Measurements from ENCODE around the gene TMEM52. TPM values are rescaled to one million over a fixed set of nuclear protein-coding genes. Genes with fewer than 3 reads are reported as not detected.

Gene TMEM52
- total and polyA plus RNA-seq, 2 of the 8 experiments (the other 6 are each of a cell fraction or from before 2014, with no cell fraction given): 14.6 to 30.2 TPM

DNA sequence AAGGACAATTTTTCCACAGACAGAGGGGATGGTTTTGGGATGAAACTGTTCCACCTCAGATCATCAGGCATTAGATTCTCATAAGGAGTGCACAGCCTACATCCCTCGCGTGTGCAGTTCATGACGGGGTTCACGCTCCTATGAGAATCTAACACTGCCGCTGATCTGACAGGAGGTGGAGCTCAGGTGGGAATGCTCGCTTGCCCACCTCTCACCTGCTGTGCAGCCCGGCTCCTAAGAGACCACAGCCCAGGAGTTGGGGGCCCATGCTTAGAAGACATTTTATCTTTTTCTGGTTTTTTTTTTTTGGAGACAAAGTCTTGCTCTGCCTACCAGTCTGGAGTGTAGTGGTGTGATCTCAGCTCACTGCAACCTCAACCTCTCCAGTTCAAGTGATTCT is 44.2 kb downstream of the TMEM52 start:
- H3K4me3 ChIP-seq (ENCODE audit: extremely low read depth in 1 of 4, insufficient read depth in 2 of 4, low read depth in 3 of 4, low read length in 4 of 4): no peak overlapping the region
- H3K4me1 ChIP-seq (replicated peaks in 1 of 4; ENCODE audit: control insufficient read depth in 3 of 4, insufficient read depth in 4 of 4, low read length in 3 of 4): no peaks in the 10 kb centered on the region; a peak in 1 of 7 replicates
- H3K14ac ChIP-seq (ENCODE audit: insufficient read length): no peak overlapping the region
- no peak overlapping the region for H4K91ac ChIP-seq (replicated peaks; ENCODE audit: insufficient read length, low read length)
- CTCF ChIA-PET (ENCODE audit: partially characterized antibody): interaction anchor here (0.6 to 3.2 kb wide), 9 partner anchors 12 to 96 kb away, joined by 3 to 16 read pairs (median 3); no protein-coding TSS in a partner anchor
- H3K36me3 ChIP-seq (ENCODE audit: control insufficient read depth in 2 of 4, insufficient read depth in 4 of 4, low read length in 3 of 4): peaks cover 8 to 30% (median 19%) of the 10 kb centered on the region in 4 experiments; a peak in 7 of 8 replicates
- H2BK20ac ChIP-seq (ENCODE audit: low read length): no peak overlapping the region
- H2AK5ac ChIP-seq (ENCODE audit: low read depth, low read length): no peak overlapping the region
- no peak overlapping the region for H2BK12ac ChIP-seq (ENCODE audit: low read depth, low read length)
- no peak overlapping the region for H3K56ac ChIP-seq (replicated peaks; ENCODE audit: insufficient read length, low read depth, low read length)
- H3K4me2 ChIP-seq (ENCODE audit: insufficient read depth in 1 of 2, low read depth in 2 of 2, low read length in 2 of 2): no peak overlapping the region
- no peak overlapping the region for H3K9ac ChIP-seq (replicated peaks in 1 of 4; ENCODE audit: extremely low read depth in 1 of 4, low read depth in 3 of 4, low read length in 3 of 4)
- no peaks in the 10 kb centered on the region for H3K23me2 ChIP-seq (ENCODE audit: low read depth, low read length)
- no peak for DNase-seq (ENCODE audit: low read depth in 1 of 2, low spot score in 2 of 2)
- peaks cover 35 to 58% of the 10 kb centered on the region in 2 experiments for H4K20me1 ChIP-seq (replicated peaks in 1 of 2; ENCODE audit: control insufficient read depth in 1 of 2, insufficient read depth in 2 of 2, low read length in 2 of 2)
- H3K23ac ChIP-seq (ENCODE audit: insufficient read length): no peak overlapping the region
- H3K79me1 ChIP-seq (ENCODE audit: low read depth, low read length): peaks cover 11% of the 10 kb centered on the region
- no peaks in the 10 kb centered on the region for H3K27me3 ChIP-seq (replicated peaks in 1 of 4; ENCODE audit: control insufficient read depth in 3 of 4, extremely low read depth in 1 of 4, insufficient read depth in 3 of 4, low read length in 3 of 4)
- no peak overlapping the region; the same call in 1 of the 2 replicates for H3K18ac ChIP-seq (ENCODE audit: extremely low read depth, low read length)
- H3K9me3 ChIP-seq (ENCODE audit: insufficient read depth in 2 of 2, low read depth in 1 of 2, low read length in 1 of 2): peaks cover 0 to 4% of the 10 kb centered on the region in 2 experiments; a peak in 1 of 4 replicates
- no peak overlapping the region for H2BK120ac ChIP-seq (replicated peaks; ENCODE audit: low read depth, low read length)
- 94% methylated on average over 7 of the region's 7 CpGs; no CpG with 5 or more reads in 1 of the 2 experiments for WGBS, 2 experiments (ENCODE audit: extremely low coverage in 1 of 2, insufficient coverage in 1 of 2, insufficient read length in 1 of 2, insufficient replicate concordance in 2 of 2, low coverage in 1 of 2, low lambda C conversion rate in 2 of 2, missing lambda C conversion rate in 1 of 2)
- no peak overlapping the region for H2BK5ac ChIP-seq (ENCODE audit: low read depth, low read length)
- H2BK15ac ChIP-seq (ENCODE audit: low read length): no peak overlapping the region
- no peak overlapping the region for H3K27ac ChIP-seq (ENCODE audit: low read depth, low read length)
- POLR2A ChIA-PET (ENCODE audit: partially characterized antibody): interaction anchor here (1.0 to 5.2 kb wide), 3 partner anchors 8 to 13 kb away, joined by 3 to 32 read pairs (median 4); no protein-coding TSS in a partner anchor
- H2AFZ ChIP-seq (ENCODE audit: low read length): no peak overlapping the region
- no peak for FAIRE-seq
- TF ChIP-seq HDAC2 (IDR thresholded peaks at IDR 0.05; ENCODE audit: borderline replicate concordance in 1 of 2, low read depth in 2 of 2, low read length in 2 of 2) (no peak), POLR2AphosphoS5 (IDR thresholded peaks at IDR 0.05; ENCODE audit: low read depth, low read length) (peak; percentile 18; the same call in 1 of the 2 replicates), TEAD4 (IDR thresholded peaks at IDR 0.05; ENCODE audit: low read depth, low read length) (no peak), NRF1 (IDR thresholded peaks at IDR 0.05; ENCODE audit: low read depth, low read length) (no peak), POLR2A (IDR thresholded peaks at IDR 0.05; ENCODE audit: control extremely low read depth in 1 of 2, low read depth in 2 of 2, low read length in 2 of 2) (no peak), GTF2F1 (IDR thresholded peaks at IDR 0.05; ENCODE audit: borderline replicate concordance, low read depth, low read length) (no peak)
- TF ChIP-seq, protein P1, sequence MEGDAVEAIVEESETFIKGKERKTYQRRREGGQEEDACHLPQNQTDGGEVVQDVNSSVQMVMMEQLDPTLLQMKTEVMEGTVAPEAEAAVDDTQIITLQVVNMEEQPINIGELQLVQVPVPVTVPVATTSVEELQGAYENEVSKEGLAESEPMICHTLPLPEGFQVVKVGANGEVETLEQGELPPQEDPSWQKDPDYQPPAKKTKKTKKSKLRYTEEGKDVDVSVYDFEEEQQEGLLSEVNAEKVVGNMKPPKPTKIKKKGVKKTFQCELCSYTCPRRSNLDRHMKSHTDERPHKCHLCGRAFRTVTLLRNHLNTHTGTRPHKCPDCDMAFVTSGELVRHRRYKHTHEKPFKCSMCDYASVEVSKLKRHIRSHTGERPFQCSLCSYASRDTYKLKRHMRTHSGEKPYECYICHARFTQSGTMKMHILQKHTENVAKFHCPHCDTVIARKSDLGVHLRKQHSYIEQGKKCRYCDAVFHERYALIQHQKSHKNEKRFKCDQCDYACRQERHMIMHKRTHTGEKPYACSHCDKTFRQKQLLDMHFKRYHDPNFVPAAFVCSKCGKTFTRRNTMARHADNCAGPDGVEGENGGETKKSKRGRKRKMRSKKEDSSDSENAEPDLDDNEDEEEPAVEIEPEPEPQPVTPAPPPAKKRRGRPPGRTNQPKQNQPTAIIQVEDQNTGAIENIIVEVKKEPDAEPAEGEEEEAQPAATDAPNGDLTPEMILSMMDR (IDR thresholded peaks at IDR 0.05; ENCODE audit: control extremely low read depth in 1 of 3, insufficient read depth in 1 of 3, low read depth in 1 of 3, low read length in 3 of 3): no peak
- no peak overlapping the region for H4K8ac ChIP-seq (ENCODE audit: extremely low read depth, insufficient read depth, low read length)
- no peak overlapping the region for H4K5ac ChIP-seq (ENCODE audit: insufficient read length, low read depth, low read length)
- no peak overlapping the region for H3K4ac ChIP-seq (replicated peaks; ENCODE audit: insufficient read length, low read depth, low read length)
- H3K79me2 ChIP-seq (ENCODE audit: control insufficient read depth in 1 of 2, insufficient read depth in 2 of 2, low read length in 2 of 2): peaks cover 84 to 100% of the 10 kb centered on the region in 2 experiments

Data from H1 (cell line).